Measurements from ENCODE around the gene MDFIC. TPM values are rescaled to one million over a fixed set of nuclear protein-coding genes. Genes with fewer than 3 reads are reported as not detected.

Gene MDFIC
- total and polyA plus RNA-seq, 2 donors from 2014 or later = 9.8 to 32.9 TPM

- Histone ChIP-seq H3K9ac (ENCODE audit: low read length in 3 of 3) (no peak overlapping the region), H3K27ac (ENCODE audit: low read depth in 2 of 2, low read length in 2 of 2) (no peak overlapping the region), H3K4me3 (ENCODE audit: low read length in 3 of 3) (no peak overlapping the region), H3K9me3 (ENCODE audit: control insufficient read depth in 2 of 3, insufficient read depth in 1 of 3, low read length in 3 of 3) (no peaks in the 10 kb centered on the region), H3K4me1 (ENCODE audit: control insufficient read depth in 2 of 3, insufficient read depth in 2 of 3, low read depth in 1 of 3, low read length in 3 of 3) (no peaks in the 10 kb centered on the region), H3K27me3 (ENCODE audit: control insufficient read depth, insufficient read depth, low read length) (no peaks in the 10 kb centered on the region), H3K36me3 (ENCODE audit: control insufficient read depth in 2 of 3, insufficient read depth in 3 of 3, low read length in 3 of 3) (no peaks in the 10 kb centered on the region)
- no peak for TF ChIP-seq CTCF (IDR thresholded peaks at IDR 0.05; ENCODE audit: borderline replicate concordance, extremely low read depth, insufficient read depth)
- DNase-seq (no peak), FAIRE-seq (no peak)
- intact Hi-C loops (cut with DNase I) = no loop called here
Measured at GRCh38 chr7:115015619-115016018, 93.7 kb downstream of the MDFIC start.

- no peak overlapping the region for H3K4me3 ChIP-seq (ENCODE audit: low read length in 3 of 3)
- FAIRE-seq (no peak), DNase-seq (no peak)
- no peak for TF ChIP-seq CTCF (IDR thresholded peaks at IDR 0.05; ENCODE audit: borderline replicate concordance, extremely low read depth, insufficient read depth)
- no peaks in the 10 kb centered on the region for H3K9me3 ChIP-seq (ENCODE audit: control insufficient read depth in 2 of 3, insufficient read depth in 1 of 3, low read length in 3 of 3)
- no peaks in the 10 kb centered on the region for H3K4me1 ChIP-seq (ENCODE audit: control insufficient read depth in 2 of 3, insufficient read depth in 2 of 3, low read depth in 1 of 3, low read length in 3 of 3)
- intact Hi-C loops (cut with DNase I) = no loop called here
- H3K36me3 ChIP-seq (ENCODE audit: control insufficient read depth in 2 of 3, insufficient read depth in 3 of 3, low read length in 3 of 3) = no peaks in the 10 kb centered on the region
- no peak overlapping the region for H3K9ac ChIP-seq (ENCODE audit: low read length in 3 of 3)
- H3K27ac ChIP-seq (ENCODE audit: low read depth in 2 of 2, low read length in 2 of 2) = no peak overlapping the region
- no peaks in the 10 kb centered on the region for H3K27me3 ChIP-seq (ENCODE audit: control insufficient read depth, insufficient read depth, low read length)
Measured at GRCh38 chr7:115019882-115020605, 98.2 kb downstream of the MDFIC start.

- Histone ChIP-seq H3K9me3 (ENCODE audit: control insufficient read depth in 2 of 3, insufficient read depth in 1 of 3, low read length in 3 of 3) (no peaks in the 10 kb centered on the region), H3K4me1 (ENCODE audit: control insufficient read depth in 2 of 3, insufficient read depth in 2 of 3, low read depth in 1 of 3, low read length in 3 of 3) (no peaks in the 10 kb centered on the region), H3K27ac (ENCODE audit: low read depth in 2 of 2, low read length in 2 of 2) (no peak overlapping the region), H3K9ac (ENCODE audit: low read length in 3 of 3) (no peak overlapping the region), H3K4me3 (ENCODE audit: low read length in 3 of 3) (no peak overlapping the region), H3K36me3 (ENCODE audit: control insufficient read depth in 2 of 3, insufficient read depth in 3 of 3, low read length in 3 of 3) (no peaks in the 10 kb centered on the region), H3K27me3 (ENCODE audit: control insufficient read depth, insufficient read depth, low read length) (no peaks in the 10 kb centered on the region)
- TF ChIP-seq CTCF (IDR thresholded peaks at IDR 0.05; ENCODE audit: borderline replicate concordance, extremely low read depth, insufficient read depth) = no peak
- FAIRE-seq (no peak), DNase-seq (no peak)
- intact Hi-C loops (cut with DNase I) = no loop called here
Measured at GRCh38 chr7:115023219-115023618, 101.3 kb downstream of the MDFIC start.

DNA sequence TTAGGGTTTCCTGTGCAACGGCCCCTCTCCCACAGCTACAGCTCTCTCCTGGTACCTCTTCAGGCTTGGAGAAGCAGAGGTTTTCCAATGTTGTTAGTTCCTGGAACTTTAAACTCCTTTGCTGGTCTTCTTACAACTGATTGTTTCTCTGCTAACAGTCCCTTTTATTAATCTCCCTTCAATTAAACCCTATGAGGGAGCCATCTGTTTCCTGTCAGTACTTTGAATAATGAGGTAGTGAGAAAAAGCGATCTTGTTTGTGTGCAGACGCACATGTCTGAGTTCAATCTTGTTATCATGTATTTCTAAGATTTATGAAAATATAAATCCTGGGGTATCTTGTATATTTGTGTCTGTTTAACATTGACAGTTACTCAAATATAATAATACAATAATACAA lies 102.4 kb downstream of the MDFIC start:
- H3K4me3 ChIP-seq (ENCODE audit: low read length in 3 of 3) = no peak overlapping the region
- no peaks in the 10 kb centered on the region for H3K9me3 ChIP-seq (ENCODE audit: control insufficient read depth in 2 of 3, insufficient read depth in 1 of 3, low read length in 3 of 3)
- no peak for TF ChIP-seq CTCF (IDR thresholded peaks at IDR 0.05; ENCODE audit: borderline replicate concordance, extremely low read depth, insufficient read depth)
- H3K4me1 ChIP-seq (ENCODE audit: control insufficient read depth in 2 of 3, insufficient read depth in 2 of 3, low read depth in 1 of 3, low read length in 3 of 3) = no peaks in the 10 kb centered on the region
- intact Hi-C loops (cut with DNase I) = no loop called here
- H3K9ac ChIP-seq (ENCODE audit: low read length in 3 of 3) = no peak overlapping the region
- FAIRE-seq = no peak
- DNase-seq = no peak
- no peaks in the 10 kb centered on the region for H3K36me3 ChIP-seq (ENCODE audit: control insufficient read depth in 2 of 3, insufficient read depth in 3 of 3, low read length in 3 of 3)
- no peaks in the 10 kb centered on the region for H3K27me3 ChIP-seq (ENCODE audit: control insufficient read depth, insufficient read depth, low read length)
- no peak overlapping the region for H3K27ac ChIP-seq (ENCODE audit: low read depth in 2 of 2, low read length in 2 of 2)
